Measurements from ENCODE around the gene UNC119B.

The UNC119B gene

GRCh38 chr12:120757226-120757742, 47.0 kb downstream of the UNC119B start:
- Histone ChIP-seq H3K79me2 (ENCODE audit: control insufficient read depth, insufficient read depth, low read length, unreplicated experiment) (no peaks in the 10 kb centered on the region), H3K4me3 (ENCODE audit: low read depth, low read length) (no peak overlapping the region), H3K27ac (ENCODE audit: low read depth, low read length) (no peak overlapping the region)

DNA sequence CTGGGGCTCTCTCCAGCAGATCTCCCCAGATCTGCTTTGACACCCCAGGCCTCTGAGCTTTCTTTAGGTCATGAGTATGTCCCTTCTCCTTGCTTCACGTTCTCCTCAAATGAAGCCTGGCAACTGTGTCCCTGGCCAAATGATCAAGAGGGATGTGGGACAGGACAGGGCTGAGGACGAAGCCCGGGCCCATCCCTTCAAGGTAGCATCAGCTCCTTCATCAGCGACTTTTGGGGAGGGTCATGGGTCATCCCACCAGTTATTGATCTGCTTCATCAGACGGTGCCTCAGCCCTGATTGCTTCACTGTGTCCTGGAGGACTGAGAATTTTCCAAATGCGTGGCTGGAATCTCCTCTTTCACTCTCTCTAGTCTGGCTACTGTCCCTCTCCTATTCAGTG, 47.7 kb downstream of the UNC119B start:
- no peak overlapping the region for H3K27ac ChIP-seq (ENCODE audit: low read depth, low read length)
- no peak overlapping the region for H3K4me3 ChIP-seq (ENCODE audit: low read depth, low read length)
- no peaks in the 10 kb centered on the region for H3K79me2 ChIP-seq (ENCODE audit: control insufficient read depth, insufficient read depth, low read length, unreplicated experiment)
- H3K27me3 ChIP-seq (ENCODE audit: insufficient read depth, low read length): no peaks in the 10 kb centered on the region
- 0 out of 2 replicates have a peak, but pooled peaks cover 2% of the 10 kb centered on the region for H3K36me3 ChIP-seq (ENCODE audit: insufficient read depth, low read length)
- no peak overlapping the region for H2AFZ ChIP-seq (ENCODE audit: low read length, unreplicated experiment)
- H3K4me1 ChIP-seq (ENCODE audit: control insufficient read depth, insufficient read depth, low read length, unreplicated experiment): no peaks in the 10 kb centered on the region

More at GRCh38 chr12:120757226-120757742, 47.0 kb downstream of the UNC119B start:
- Histone ChIP-seq H3K27me3 (ENCODE audit: insufficient read depth, low read length) (no peaks in the 10 kb centered on the region), H3K4me1 (ENCODE audit: control insufficient read depth, insufficient read depth, low read length, unreplicated experiment) (no peaks in the 10 kb centered on the region), H2AFZ (ENCODE audit: low read length, unreplicated experiment) (no peak overlapping the region), H3K36me3 (ENCODE audit: insufficient read depth, low read length) (no peaks in the 10 kb centered on the region)

DNA sequence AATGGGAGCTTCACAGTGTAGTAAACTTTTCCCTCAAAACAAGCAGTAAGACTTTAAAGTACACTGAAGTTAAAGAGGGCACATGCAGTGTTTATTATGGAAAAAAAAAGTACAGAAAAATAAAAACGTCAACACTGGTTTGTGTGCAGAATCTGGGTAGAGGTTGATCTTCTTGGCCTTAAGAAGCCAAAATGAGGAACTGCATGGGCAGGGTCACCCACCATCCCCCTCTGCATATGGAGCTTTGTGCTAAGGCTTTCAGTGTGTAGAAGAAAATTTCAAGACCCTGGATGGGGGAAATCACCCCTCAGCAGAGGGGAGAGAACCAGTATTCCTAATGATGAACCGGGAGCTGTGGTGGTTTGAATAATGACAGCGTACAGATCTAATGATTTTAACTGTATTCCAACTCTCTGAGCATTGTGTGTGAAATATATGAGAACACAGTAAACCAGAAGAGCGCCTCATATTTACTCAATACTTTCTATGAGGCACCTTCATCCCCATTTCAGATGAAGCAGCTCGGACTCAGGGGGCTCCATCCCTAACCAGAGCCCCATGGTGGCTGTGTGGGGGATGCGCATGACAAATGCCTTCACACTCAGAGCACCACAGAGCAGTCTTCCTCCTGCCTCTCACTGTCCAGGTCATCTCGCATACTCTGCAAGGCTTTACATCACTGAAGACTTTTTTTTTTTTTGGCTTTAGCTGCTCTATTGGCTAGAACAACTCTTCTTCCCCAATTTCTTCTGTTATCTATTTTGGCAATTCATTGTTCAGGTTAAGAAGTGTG, 48.7 kb downstream of the UNC119B start:
- no peak overlapping the region for H2AFZ ChIP-seq (ENCODE audit: low read length, unreplicated experiment)
- H3K79me2 ChIP-seq (ENCODE audit: control insufficient read depth, insufficient read depth, low read length, unreplicated experiment): no peaks in the 10 kb centered on the region
- H3K4me3 ChIP-seq (ENCODE audit: low read depth, low read length): no peak overlapping the region
- H3K27ac ChIP-seq (ENCODE audit: low read depth, low read length): no peak overlapping the region
- no peaks in the 10 kb centered on the region for H3K4me1 ChIP-seq (ENCODE audit: control insufficient read depth, insufficient read depth, low read length, unreplicated experiment)
- no peaks in the 10 kb centered on the region for H3K27me3 ChIP-seq (ENCODE audit: insufficient read depth, low read length)
- 0 out of 2 replicates have a peak, but pooled peaks cover 3% of the 10 kb centered on the region for H3K36me3 ChIP-seq (ENCODE audit: insufficient read depth, low read length)

DNA sequence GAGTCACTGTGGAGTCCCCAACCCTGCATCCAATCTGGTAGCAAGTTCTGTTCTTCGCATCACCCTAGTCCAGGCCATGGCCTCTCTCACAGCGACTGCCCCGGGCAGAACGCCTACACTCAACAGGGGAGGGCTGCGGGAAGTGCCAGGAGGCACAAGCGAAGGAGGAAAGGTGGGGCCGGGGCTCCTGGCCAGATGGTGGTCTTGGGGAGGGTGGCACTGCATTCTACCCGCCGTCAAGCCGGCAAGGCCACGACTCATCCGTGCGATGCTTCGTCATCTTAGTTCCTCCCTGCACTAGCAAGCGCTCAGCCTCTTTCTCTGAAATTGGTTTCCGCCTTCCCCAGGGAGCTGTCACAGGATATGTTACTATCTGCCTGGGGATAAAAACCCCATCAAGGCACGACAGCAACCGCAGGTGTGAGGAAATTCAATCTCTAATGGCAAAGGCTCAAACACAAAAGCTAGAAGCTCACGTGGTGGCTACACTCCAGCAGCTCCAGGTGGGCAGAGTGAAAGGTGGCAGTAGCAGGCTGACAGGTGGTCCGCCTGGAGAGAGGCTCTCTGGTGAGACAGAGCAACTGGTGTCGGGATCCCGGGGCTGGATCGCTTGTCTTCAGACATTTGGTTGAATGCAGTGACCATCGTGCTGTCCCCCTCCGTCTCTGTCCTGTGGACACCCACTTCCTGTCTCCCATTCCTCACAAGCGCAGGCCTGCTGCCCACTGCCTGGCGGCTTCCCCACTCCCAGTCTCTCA, 49.5 kb downstream of the UNC119B start:
- Histone ChIP-seq H3K79me2 (ENCODE audit: control insufficient read depth, insufficient read depth, low read length, unreplicated experiment) (no peaks in the 10 kb centered on the region), H3K36me3 (ENCODE audit: insufficient read depth, low read length) (0 out of 2 replicates have a peak, but pooled peaks cover 3% of the 10 kb centered on the region), H3K4me1 (ENCODE audit: control insufficient read depth, insufficient read depth, low read length, unreplicated experiment) (no peaks in the 10 kb centered on the region), H2AFZ (ENCODE audit: low read length, unreplicated experiment) (no peak overlapping the region), H3K27me3 (ENCODE audit: insufficient read depth, low read length) (no peaks in the 10 kb centered on the region), H3K4me3 (ENCODE audit: low read depth, low read length) (no peak overlapping the region), H3K27ac (ENCODE audit: low read depth, low read length) (no peak overlapping the region)

DNA sequence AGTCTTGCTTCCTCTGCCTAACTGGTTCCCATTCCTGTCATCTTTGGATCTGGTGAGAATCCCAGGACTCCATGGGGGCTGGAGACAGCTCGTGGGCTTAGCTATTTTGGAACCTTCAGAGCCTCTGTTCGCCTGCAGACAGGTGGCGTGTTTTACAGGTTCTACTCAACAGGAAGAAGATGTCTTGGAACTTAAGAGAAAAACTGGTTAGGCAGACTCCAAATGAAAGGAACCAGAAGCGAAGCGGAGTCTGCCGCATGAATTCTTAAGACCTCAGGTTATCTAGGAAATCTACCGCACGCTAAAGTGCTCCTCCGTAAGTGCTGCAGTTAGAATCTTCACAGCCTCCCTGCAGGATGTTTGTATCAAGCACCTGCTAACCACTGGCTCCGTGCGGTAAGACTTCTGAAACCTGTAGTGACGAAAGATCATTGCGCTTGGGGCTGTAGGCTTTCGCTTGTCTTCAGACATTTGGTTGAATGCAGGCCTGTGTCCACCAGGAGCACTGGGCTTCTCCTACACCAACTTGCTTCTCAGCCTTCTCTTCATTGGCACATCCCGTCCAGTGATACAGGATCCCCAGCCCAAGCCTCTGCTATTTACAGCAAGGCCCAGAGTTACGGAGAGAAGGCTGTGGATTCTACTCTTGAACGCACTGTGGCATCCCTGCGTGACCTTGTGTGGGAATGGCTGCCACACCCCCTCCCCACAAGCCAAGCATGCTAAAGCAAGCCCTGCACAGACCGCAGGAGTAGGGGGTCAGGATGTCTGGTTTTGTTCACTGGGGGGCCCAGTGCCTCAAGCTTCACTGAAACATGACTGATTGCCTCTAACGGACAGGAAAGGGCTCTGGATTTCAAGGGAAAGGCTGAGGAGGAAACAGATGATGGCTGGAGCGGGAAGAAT, 50.3 kb downstream of the UNC119B start:
- no peak overlapping the region for H2AFZ ChIP-seq (ENCODE audit: low read length, unreplicated experiment)
- no peak overlapping the region for H3K27ac ChIP-seq (ENCODE audit: low read depth, low read length)
- no peak overlapping the region for H3K4me3 ChIP-seq (ENCODE audit: low read depth, low read length)
- no peaks in the 10 kb centered on the region for H3K27me3 ChIP-seq (ENCODE audit: insufficient read depth, low read length)
- H3K4me1 ChIP-seq (ENCODE audit: control insufficient read depth, insufficient read depth, low read length, unreplicated experiment): no peaks in the 10 kb centered on the region
- H3K36me3 ChIP-seq (ENCODE audit: insufficient read depth, low read length): 0 out of 2 replicates have a peak, but pooled peaks cover 3% of the 10 kb centered on the region
- H3K79me2 ChIP-seq (ENCODE audit: control insufficient read depth, insufficient read depth, low read length, unreplicated experiment): no peaks in the 10 kb centered on the region

DNA sequence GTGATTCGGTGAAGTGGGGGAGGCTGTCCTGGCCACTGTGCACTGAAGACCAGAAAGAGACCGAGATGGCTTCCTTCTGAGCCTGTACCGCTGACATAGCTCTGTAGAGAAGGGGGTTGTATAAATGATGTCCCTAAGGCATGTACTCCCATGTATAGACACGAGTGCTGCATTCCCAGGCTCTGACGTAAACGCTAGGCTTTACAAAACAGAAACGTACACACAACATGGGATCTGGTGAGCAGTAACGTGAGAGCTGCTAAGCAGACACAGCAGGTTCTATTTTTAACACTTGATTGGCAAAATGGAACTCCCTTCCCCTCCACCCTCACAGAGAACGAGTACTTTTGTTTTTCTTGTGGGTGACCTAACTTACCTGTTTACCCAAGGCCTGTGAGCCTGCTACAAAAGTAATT, 51.3 kb downstream of the UNC119B start:
- Histone ChIP-seq H3K4me1 (ENCODE audit: control insufficient read depth, insufficient read depth, low read length, unreplicated experiment) (no peaks in the 10 kb centered on the region), H3K4me3 (ENCODE audit: low read depth, low read length) (no peak overlapping the region), H3K27ac (ENCODE audit: low read depth, low read length) (no peak overlapping the region), H3K79me2 (ENCODE audit: control insufficient read depth, insufficient read depth, low read length, unreplicated experiment) (no peaks in the 10 kb centered on the region), H2AFZ (ENCODE audit: low read length, unreplicated experiment) (no peak overlapping the region), H3K27me3 (ENCODE audit: insufficient read depth, low read length) (no peaks in the 10 kb centered on the region), H3K36me3 (ENCODE audit: insufficient read depth, low read length) (0 out of 2 replicates have a peak, but pooled peaks cover 3% of the 10 kb centered on the region)

GRCh38 chr12:120762086-120762485, 51.8 kb downstream of the UNC119B start:
- no peak overlapping the region for H3K4me3 ChIP-seq (ENCODE audit: low read depth, low read length)
- H3K79me2 ChIP-seq (ENCODE audit: control insufficient read depth, insufficient read depth, low read length, unreplicated experiment): no peaks in the 10 kb centered on the region
- H3K36me3 ChIP-seq (ENCODE audit: insufficient read depth, low read length): 0 out of 2 replicates have a peak, but pooled peaks cover 3% of the 10 kb centered on the region

GRCh38 chr12:120763250-120763649, 53.0 kb downstream of the UNC119B start:
- no peak overlapping the region for H2AFZ ChIP-seq (ENCODE audit: low read length, unreplicated experiment)
- H3K79me2 ChIP-seq (ENCODE audit: control insufficient read depth, insufficient read depth, low read length, unreplicated experiment): no peaks in the 10 kb centered on the region
- no peak overlapping the region for H3K4me3 ChIP-seq (ENCODE audit: low read depth, low read length)
- no peak overlapping the region for H3K27ac ChIP-seq (ENCODE audit: low read depth, low read length)
- H3K36me3 ChIP-seq (ENCODE audit: insufficient read depth, low read length): peaks cover 8% of the 10 kb centered on the region; the same call in 1 of the 2 replicates
- H3K27me3 ChIP-seq (ENCODE audit: insufficient read depth, low read length): no peaks in the 10 kb centered on the region
- H3K4me1 ChIP-seq (ENCODE audit: control insufficient read depth, insufficient read depth, low read length, unreplicated experiment): no peaks in the 10 kb centered on the region

More at GRCh38 chr12:120762086-120762485, 51.8 kb downstream of the UNC119B start:
- no peaks in the 10 kb centered on the region for H3K4me1 ChIP-seq (ENCODE audit: control insufficient read depth, insufficient read depth, low read length, unreplicated experiment)
- H3K27ac ChIP-seq (ENCODE audit: low read depth, low read length): peak overlapping the region; percentile 7; the same call in 1 of the 2 replicates
- no peak overlapping the region for H2AFZ ChIP-seq (ENCODE audit: low read length, unreplicated experiment)
- H3K27me3 ChIP-seq (ENCODE audit: insufficient read depth, low read length): no peaks in the 10 kb centered on the region

DNA sequence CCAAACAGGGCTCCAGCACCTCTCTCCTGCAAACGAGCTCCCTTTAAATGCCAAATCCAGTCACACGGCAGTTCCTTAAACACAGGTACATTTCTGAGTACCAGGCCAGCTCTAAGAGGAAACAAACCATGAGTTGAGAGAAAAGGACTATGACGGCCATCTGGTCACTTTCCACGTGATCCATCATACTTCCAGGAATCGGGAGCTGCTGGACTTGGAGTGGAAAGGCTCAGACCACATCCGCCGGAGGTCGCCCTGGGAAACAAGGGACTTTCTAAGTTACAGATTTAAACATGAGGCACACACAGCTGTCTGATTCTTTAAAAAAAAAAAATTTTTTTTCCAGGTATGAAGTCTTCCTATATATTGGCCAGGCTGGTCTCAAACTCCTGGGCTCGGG, 54.6 kb downstream of the UNC119B start:
- Histone ChIP-seq H3K27ac (ENCODE audit: low read depth, low read length) (no peak overlapping the region), H3K4me3 (ENCODE audit: low read depth, low read length) (no peak overlapping the region), H3K36me3 (ENCODE audit: insufficient read depth, low read length) (peaks cover 14% of the 10 kb centered on the region; the same call in 1 of the 2 replicates), H3K4me1 (ENCODE audit: control insufficient read depth, insufficient read depth, low read length, unreplicated experiment) (no peaks in the 10 kb centered on the region), H3K79me2 (ENCODE audit: control insufficient read depth, insufficient read depth, low read length, unreplicated experiment) (no peaks in the 10 kb centered on the region), H3K27me3 (ENCODE audit: insufficient read depth, low read length) (no peaks in the 10 kb centered on the region), H2AFZ (ENCODE audit: low read length, unreplicated experiment) (no peak overlapping the region)

GRCh38 chr12:120766566-120766965, 56.3 kb downstream of the UNC119B start:
- no peak overlapping the region for H3K27ac ChIP-seq (ENCODE audit: low read depth, low read length)
- H3K4me1 ChIP-seq (ENCODE audit: control insufficient read depth, insufficient read depth, low read length, unreplicated experiment): no peaks in the 10 kb centered on the region
- no peaks in the 10 kb centered on the region for H3K79me2 ChIP-seq (ENCODE audit: control insufficient read depth, insufficient read depth, low read length, unreplicated experiment)
- no peak overlapping the region for H2AFZ ChIP-seq (ENCODE audit: low read length, unreplicated experiment)
- H3K4me3 ChIP-seq (ENCODE audit: low read depth, low read length): no peak overlapping the region
- peaks cover 14% of the 10 kb centered on the region; the same call in 1 of the 2 replicates for H3K36me3 ChIP-seq (ENCODE audit: insufficient read depth, low read length)
- H3K27me3 ChIP-seq (ENCODE audit: insufficient read depth, low read length): no peaks in the 10 kb centered on the region

Measured in ACC112 (cell line).